Left lung (tissue), 10 donors: ENCODE data around the gene TSPAN9. TPM values are rescaled to one million over a fixed set of nuclear protein-coding genes. Genes with fewer than 3 reads are reported as not detected.

ENCODE experiments used
- ATAC-seq: fragments of 200-7000 bp; cut with Tn5 transposase; one replicate; pipeline ENCODE4 v1.9.1; 2020; ENCODE audit warnings: moderate library complexity
- DNase-seq, 4 donors: peaks; one replicate each; pipeline ENCODE4 v3.0.0-alpha.2; 2013 to 2020
- H3K27ac ChIP-seq, 2 donors: fragments of 200-600 bp; sonication (generic) in 1 of 2; one replicate each; pipeline versions ENCODE4 v1.5.0 to v1.8.0; 2020 to 2021
- H3K27me3 ChIP-seq, 2 donors: fragments of 200-600 bp; sonication (generic) in 1 of 2; one replicate each; pipeline versions ENCODE4 v1.5.0 to v1.8.0; 2020 to 2021
- H3K36me3 ChIP-seq, 2 donors: fragments of 200-600 bp; sonication (generic) in 1 of 2; one replicate each; pipeline versions ENCODE4 v1.5.0 to v1.8.0; 2020 to 2021
- H3K4me1 ChIP-seq, 2 donors: fragments of 200-600 bp; one replicate each; pipeline ENCODE4 v1.8.0; 2021
- H3K4me3 ChIP-seq, 2 donors: fragments of 200-600 bp; sonication (generic) in 1 of 2; one replicate each; pipeline versions ENCODE4 v1.5.0 to v1.8.0; 2020 to 2021; ENCODE audit warnings: mild to moderate bottlenecking in 1 of 2
- H3K9me3 ChIP-seq, 2 donors: fragments of 200-600 bp; sonication (generic) in 1 of 2; one replicate each; pipeline versions ENCODE4 v1.5.0 to v1.8.0; 2020 to 2021
- intact Hi-C, 2 donors: fragments of 100-400 bp; cut with DNase I; formaldehyde crosslinking; loops; one replicate each; pipeline versions ENCODE4 v1.11.2 to v1.14.2; 2022
- polyA plus RNA-seq, 6 donors: library from polyadenylated mRNA; unstranded; fragments of 120-200 nt; gene quantifications; one replicate each; pipeline ENCODE4 v1.2.1, GENCODE V29; 2013; ENCODE audit not compliant: insufficient read length in 6 of 6
- total RNA-seq, 2 donors: library from RNA; stranded (reverse); fragmentation: NEBNext Ultra II Directional; extraction: Animal tissue kit (Norgen Biotek cat#: 25700); gene quantifications; one replicate each; pipeline ENCODE4 v1.2.1, GENCODE V29; 2021
- TF ChIP-seq, protein P1 (sequence below), 2 donors: fragments of 200-600 bp; sonication (generic) in 1 of 2; IDR thresholded peaks; one replicate each; pipeline versions ENCODE4 v1.5.0 to v1.8.0; 2021; ENCODE audit warnings: antibody characterized with exemption in 2 of 2
- donor health status: DM: no; HTN: yes; CAD: no.
- donor health status: DM: no; HTN: no; CAD: no.

Gene TSPAN9
- total and polyA plus RNA-seq, 8 donors = 35.6 to 98.6 (median 81.3) TPM

GRCh38 chr12:3294481-3294911, 217.3 kb downstream of the TSPAN9 start:
- Histone ChIP-seq H3K4me1 (no peaks in the 10 kb centered on the region), H3K9me3 (no peaks in the 10 kb centered on the region), H3K4me3 (no peak overlapping the region), H3K36me3 (no peaks in the 10 kb centered on the region), H3K27me3 (peaks cover 0 to 28% of the 10 kb centered on the region in 2 donors), H3K27ac (no peak overlapping the region)
- DNase-seq (no peak), ATAC-seq (no peak)
- intact Hi-C loops = no loop called here
- TF ChIP-seq, protein P1, sequence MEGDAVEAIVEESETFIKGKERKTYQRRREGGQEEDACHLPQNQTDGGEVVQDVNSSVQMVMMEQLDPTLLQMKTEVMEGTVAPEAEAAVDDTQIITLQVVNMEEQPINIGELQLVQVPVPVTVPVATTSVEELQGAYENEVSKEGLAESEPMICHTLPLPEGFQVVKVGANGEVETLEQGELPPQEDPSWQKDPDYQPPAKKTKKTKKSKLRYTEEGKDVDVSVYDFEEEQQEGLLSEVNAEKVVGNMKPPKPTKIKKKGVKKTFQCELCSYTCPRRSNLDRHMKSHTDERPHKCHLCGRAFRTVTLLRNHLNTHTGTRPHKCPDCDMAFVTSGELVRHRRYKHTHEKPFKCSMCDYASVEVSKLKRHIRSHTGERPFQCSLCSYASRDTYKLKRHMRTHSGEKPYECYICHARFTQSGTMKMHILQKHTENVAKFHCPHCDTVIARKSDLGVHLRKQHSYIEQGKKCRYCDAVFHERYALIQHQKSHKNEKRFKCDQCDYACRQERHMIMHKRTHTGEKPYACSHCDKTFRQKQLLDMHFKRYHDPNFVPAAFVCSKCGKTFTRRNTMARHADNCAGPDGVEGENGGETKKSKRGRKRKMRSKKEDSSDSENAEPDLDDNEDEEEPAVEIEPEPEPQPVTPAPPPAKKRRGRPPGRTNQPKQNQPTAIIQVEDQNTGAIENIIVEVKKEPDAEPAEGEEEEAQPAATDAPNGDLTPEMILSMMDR (IDR thresholded peaks at IDR 0.05) = no peak

DNA sequence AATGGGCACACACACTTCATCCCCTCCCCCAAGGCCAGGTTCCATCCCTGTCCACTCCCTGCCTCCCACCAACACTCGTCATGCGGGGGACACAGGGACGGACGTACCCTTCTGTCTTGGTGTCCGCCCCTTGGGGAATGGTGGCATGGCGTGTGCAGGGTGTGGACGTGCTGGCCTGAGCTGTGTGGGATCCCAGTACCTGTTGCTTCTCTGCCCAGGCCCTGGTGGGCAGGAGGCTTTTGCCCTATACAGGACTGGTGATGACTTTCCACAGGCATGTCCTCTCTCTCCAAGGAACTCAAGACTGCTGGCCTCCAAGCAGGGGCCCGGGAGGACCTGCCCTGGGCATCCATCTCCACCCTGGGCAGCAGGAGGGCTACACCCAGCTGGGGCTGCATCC, 218.0 kb downstream of the TSPAN9 start:
- intact Hi-C loops = no loop called here
- no peak for ATAC-seq
- H3K27ac ChIP-seq = no peak overlapping the region

GRCh38 chr12:3295646-3296408, 218.6 kb downstream of the TSPAN9 start:
- TF ChIP-seq, protein P1 (IDR thresholded peaks at IDR 0.05) = no peak
- H3K36me3 ChIP-seq = no peaks in the 10 kb centered on the region
- no peaks in the 10 kb centered on the region for H3K9me3 ChIP-seq
- no peak overlapping the region for H3K27ac ChIP-seq
- H3K4me3 ChIP-seq = no peak overlapping the region
- DNase-seq = peak in 2 of 4 donors; percentile 29 to 52
- intact Hi-C loops = no loop called here
- peaks cover 6 to 11% of the 10 kb centered on the region in 2 donors for H3K4me1 ChIP-seq
- peaks cover 0 to 31% of the 10 kb centered on the region in 2 donors for H3K27me3 ChIP-seq
- no peak for ATAC-seq

More for the DNA sequence above, 218.0 kb downstream of the TSPAN9 start:
- TF ChIP-seq, protein P1 (IDR thresholded peaks at IDR 0.05) = no peak
- Histone ChIP-seq H3K9me3 (no peaks in the 10 kb centered on the region), H3K4me3 (no peak overlapping the region), H3K27me3 (peaks cover 0 to 31% of the 10 kb centered on the region in 2 donors), H3K36me3 (no peaks in the 10 kb centered on the region), H3K4me1 (peaks cover 3 to 6% of the 10 kb centered on the region in 2 donors)
- no peak for DNase-seq

- TF ChIP-seq, protein P1 (IDR thresholded peaks at IDR 0.05) = no peak
- no peak for ATAC-seq
- intact Hi-C loops = no loop called here
These were observed 219.2 kb downstream of the TSPAN9 start for GRCh38 chr12:3296409-3296701.

GRCh38 chr12:3298603-3299002, 221.4 kb downstream of the TSPAN9 start:
- Histone ChIP-seq H3K36me3 (no peaks in the 10 kb centered on the region), H3K4me3 (no peak overlapping the region), H3K27me3 (peaks cover 0 to 39% of the 10 kb centered on the region in 2 donors), H3K27ac (no peak overlapping the region), H3K4me1 (peaks cover 6 to 11% of the 10 kb centered on the region in 2 donors), H3K9me3 (no peaks in the 10 kb centered on the region)
- intact Hi-C loops = no loop called here
- ATAC-seq = no peak
- DNase-seq = no peak
- TF ChIP-seq, protein P1 (IDR thresholded peaks at IDR 0.05) = no peak

More at GRCh38 chr12:3296409-3296701, 219.2 kb downstream of the TSPAN9 start:
- Histone ChIP-seq H3K27ac (no peak overlapping the region), H3K27me3 (peaks cover 0 to 31% of the 10 kb centered on the region in 2 donors), H3K4me3 (no peak overlapping the region), H3K9me3 (no peaks in the 10 kb centered on the region), H3K36me3 (no peaks in the 10 kb centered on the region), H3K4me1 (peaks cover 6 to 11% of the 10 kb centered on the region in 2 donors)
- DNase-seq = no peak
